Urinary bladder (tissue), 4 donors: ENCODE data around the gene C11orf52. TPM values are rescaled to one million over a fixed set of nuclear protein-coding genes. Genes with fewer than 3 reads are reported as not detected.

Source experiments
- DNase-seq: peaks from one replicate; pipeline ENCODE4 v3.0.0-alpha.2; 2015; ENCODE audit errors: extremely low spot score
- H3K27ac ChIP-seq: one replicate; pipeline ENCODE4 v1.5.1; 2013; ENCODE audit warnings: low read depth, mild to moderate bottlenecking, moderate library complexity
- H3K36me3 ChIP-seq: one replicate; pipeline ENCODE4 v1.6.1; 2013; ENCODE audit warnings: mild to moderate bottlenecking, moderate library complexity; ENCODE audit not compliant: insufficient read depth
- H3K4me1 ChIP-seq: one replicate; pipeline ENCODE4 v1.6.1; 2013; ENCODE audit warnings: mild to moderate bottlenecking, moderate library complexity; ENCODE audit not compliant: insufficient read depth
- H3K4me3 ChIP-seq: one replicate; pipeline ENCODE4 v1.5.1; 2013; ENCODE audit warnings: low read depth, low read length
- WGBS: extraction: QIAGEN DNeasy Blood & Tissue Kit; methylation state at CpG from one replicate; pipeline ENCODE4 v1.1.7; 2013; 5-methylcytosine and 5-hydroxymethylcytosine counted together
- polyA plus RNA-seq: library from polyadenylated mRNA; stranded (reverse); fragments of 200-250 nt; gene quantifications from one replicate; pipeline ENCODE4 v1.2.3, GENCODE V29; 2013
- total RNA-seq: library from RNA; depleted of rRNA; stranded (reverse); fragments of >200 nt; gene quantifications from one replicate; pipeline ENCODE4 v1.2.3, GENCODE V29; 2014
- donor health status: healthy with polysubstance abuse.
- donor health status: healthy.

Gene C11orf52
- total and polyA plus RNA-seq, 2 donors = 2.4 to 2.7 TPM

DNA sequence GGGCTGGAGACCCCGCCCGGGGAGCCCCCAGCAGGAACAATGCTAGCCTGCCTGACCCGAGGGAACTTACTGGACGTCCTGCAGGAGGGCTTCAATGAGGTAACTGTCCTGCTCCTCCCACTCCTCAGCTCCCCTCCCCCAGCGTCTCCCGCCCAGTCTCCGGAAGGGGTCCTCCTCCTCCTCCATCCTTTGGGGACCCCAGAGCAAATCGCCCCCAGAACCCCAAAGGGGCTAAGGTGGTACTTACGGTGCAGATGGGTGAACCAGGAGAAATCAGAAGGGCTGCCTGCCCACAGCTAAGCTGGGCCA, 18.7 kb downstream of the C11orf52 start:
- H3K27ac ChIP-seq = peak overlapping the region; percentile 76
- peaks cover 5% of the 10 kb centered on the region for H3K4me1 ChIP-seq
- DNase-seq = no peak
- no peaks in the 10 kb centered on the region for H3K36me3 ChIP-seq
- WGBS = 6% methylated on average over 9 of the region's 9 CpGs
- peak overlapping the region; percentile 81 for H3K4me3 ChIP-seq

DNA sequence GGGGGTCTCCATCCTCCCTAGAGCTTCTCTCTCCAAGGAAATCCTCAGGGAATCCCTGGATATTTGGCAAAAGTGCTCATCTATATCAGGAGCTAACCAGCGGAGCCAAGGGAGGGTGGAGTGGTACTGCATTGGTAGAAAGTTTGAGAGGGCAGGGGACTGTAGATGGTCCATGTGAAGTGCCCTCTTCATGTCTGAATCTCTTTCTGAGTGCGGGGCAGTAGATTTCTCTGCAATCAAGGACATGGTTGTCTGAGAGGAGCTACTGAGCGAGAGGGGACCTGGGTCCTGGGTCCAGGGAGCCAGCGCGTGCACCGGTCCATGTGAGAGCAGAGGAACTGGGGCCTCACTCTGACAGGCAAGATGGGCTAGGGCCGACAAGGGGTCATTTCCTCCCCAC, 19.1 kb downstream of the C11orf52 start:
- H3K36me3 ChIP-seq = no peaks in the 10 kb centered on the region
- peak overlapping the region; percentile 81 for H3K4me3 ChIP-seq
- peak overlapping the region; percentile 76 for H3K27ac ChIP-seq
- H3K4me1 ChIP-seq = peaks cover 5% of the 10 kb centered on the region
- WGBS = 53% methylated on average over 7 of the region's 7 CpGs
- no peak for DNase-seq

- H3K27ac ChIP-seq = peak overlapping the region; percentile 45
- DNase-seq = no peak
- H3K4me1 ChIP-seq = peaks cover 5% of the 10 kb centered on the region
- H3K4me3 ChIP-seq = no peak overlapping the region
- WGBS = 26% methylated on average over 7 of the region's 7 CpGs
- no peaks in the 10 kb centered on the region for H3K36me3 ChIP-seq
Measured at GRCh38 chr11:111938687-111939160, 20.0 kb downstream of the C11orf52 start.

DNA sequence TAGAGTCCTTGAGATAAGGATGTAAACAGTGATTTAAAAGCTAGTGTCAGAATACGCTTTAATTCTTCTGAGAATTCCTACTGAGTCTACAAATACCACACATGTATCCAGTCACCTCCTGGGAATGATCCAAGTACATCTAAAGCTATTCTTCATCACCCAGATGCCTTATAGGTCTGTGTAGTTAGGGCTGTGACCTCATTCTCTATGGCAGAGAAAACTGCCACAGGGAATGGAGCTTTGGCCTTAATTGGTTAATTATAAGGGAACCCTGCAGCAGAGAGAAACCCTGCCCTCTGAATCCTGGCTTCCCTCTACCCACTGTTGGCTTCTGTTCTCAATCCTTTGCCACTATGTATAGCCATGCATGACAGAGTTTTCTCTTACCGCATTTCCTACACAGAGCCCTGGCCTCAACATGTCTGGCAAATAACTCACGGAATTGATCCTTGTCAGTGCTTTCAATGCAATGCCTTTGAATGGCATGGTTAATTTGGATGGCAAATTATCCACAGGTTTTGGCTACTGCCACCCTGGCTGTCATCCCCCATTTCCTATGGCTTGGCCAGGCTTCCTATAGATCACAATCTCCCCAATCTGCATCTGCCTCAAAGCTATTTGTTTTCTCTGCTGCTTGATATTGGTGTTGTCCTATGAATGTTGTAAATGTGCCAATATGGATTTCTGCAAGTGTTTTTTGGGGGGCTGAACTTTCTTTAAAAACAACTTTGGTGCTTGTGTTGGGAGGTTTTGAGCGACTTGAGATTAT, 21.3 kb downstream of the C11orf52 start:
- no peak overlapping the region for H3K27ac ChIP-seq
- no peaks in the 10 kb centered on the region for H3K36me3 ChIP-seq
- no peak for DNase-seq
- WGBS = 78% methylated on average over 4 of the region's 4 CpGs
- H3K4me1 ChIP-seq = peaks cover 4% of the 10 kb centered on the region
- H3K4me3 ChIP-seq = no peak overlapping the region

- H3K27ac ChIP-seq = no peak overlapping the region
- H3K36me3 ChIP-seq = no peaks in the 10 kb centered on the region
- no peak overlapping the region for H3K4me3 ChIP-seq
- H3K4me1 ChIP-seq = peaks cover 3% of the 10 kb centered on the region
- DNase-seq = no peak
- WGBS = 81% methylated on average over 5 of the region's 5 CpGs
Measured at GRCh38 chr11:111941963-111942362, 23.2 kb downstream of the C11orf52 start.

DNA sequence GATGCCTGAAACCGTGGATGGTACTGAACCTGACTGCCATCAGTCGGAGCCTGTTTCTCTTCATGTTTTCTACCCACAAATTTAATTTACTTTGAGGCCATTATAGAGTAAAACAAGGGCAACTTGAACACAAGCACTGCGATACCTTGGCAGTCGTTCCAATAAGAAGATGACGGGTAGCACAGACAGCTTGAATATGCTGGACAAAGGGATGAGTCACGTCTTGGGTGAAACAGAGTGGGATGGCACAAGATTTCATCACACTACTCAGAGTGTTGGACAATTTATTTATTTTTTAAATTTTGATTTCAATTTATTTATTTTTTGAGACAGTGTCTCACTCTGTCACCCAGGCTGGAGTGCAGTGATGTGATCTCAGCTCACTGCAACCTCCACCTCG, 24.1 kb downstream of the C11orf52 start:
- Histone ChIP-seq H3K36me3 (no peaks in the 10 kb centered on the region), H3K4me1 (no peaks in the 10 kb centered on the region), H3K4me3 (no peak overlapping the region), H3K27ac (no peak overlapping the region)
- 94% methylated on average over 7 of the region's 7 CpGs for WGBS
- no peak for DNase-seq

DNA sequence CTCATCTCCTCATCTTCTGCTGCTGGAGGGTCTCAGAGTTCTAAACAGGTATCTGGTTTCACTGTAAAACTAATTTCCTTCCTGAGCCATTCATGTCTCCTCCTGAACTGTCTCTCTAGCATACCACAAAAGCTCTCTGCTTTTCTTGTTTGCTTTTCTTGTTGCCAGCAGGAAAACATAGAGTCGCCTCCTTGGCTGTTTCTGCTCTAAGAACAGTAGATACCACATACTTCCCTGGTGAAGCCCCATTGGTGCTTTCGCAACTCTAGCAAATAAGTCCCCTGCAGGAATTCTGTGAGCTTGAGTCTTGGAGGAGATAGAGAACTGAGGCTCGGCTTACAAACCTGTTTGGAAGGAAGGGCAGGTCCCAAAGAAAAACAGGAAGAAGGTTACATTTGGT, 25.4 kb downstream of the C11orf52 start:
- no peaks in the 10 kb centered on the region for H3K4me1 ChIP-seq

DNA sequence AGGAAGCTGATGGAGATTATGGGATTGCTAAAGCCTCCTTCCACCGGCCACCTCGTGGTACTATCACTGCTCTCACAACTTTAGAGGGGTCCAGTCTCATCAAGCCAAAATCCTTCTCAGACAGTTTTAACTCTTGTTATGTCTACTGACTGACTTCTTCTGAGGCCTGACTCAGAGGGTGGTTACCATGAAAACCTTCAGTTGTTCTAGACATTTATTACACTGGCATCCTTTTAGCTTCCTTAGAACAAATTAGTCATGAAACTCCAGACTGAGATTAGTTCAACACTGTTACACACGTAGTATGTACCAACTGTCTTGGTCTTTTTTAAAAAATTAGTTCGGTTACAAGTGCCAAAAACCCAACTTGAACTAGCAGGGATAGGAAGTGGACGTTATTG, 25.9 kb downstream of the C11orf52 start:
- Histone ChIP-seq H3K27ac (peak overlapping the region; percentile 55), H3K4me1 (no peaks in the 10 kb centered on the region), H3K36me3 (no peaks in the 10 kb centered on the region), H3K4me3 (no peak overlapping the region)
- DNase-seq = no peak
- 57% methylated on average over 5 of the region's 5 CpGs for WGBS

More for the DNA sequence above, 25.4 kb downstream of the C11orf52 start:
- 65% methylated on average over 3 of the region's 3 CpGs for WGBS
- H3K36me3 ChIP-seq = no peaks in the 10 kb centered on the region
- H3K4me3 ChIP-seq = no peak overlapping the region
- DNase-seq = no peak
- no peak overlapping the region for H3K27ac ChIP-seq

DNA sequence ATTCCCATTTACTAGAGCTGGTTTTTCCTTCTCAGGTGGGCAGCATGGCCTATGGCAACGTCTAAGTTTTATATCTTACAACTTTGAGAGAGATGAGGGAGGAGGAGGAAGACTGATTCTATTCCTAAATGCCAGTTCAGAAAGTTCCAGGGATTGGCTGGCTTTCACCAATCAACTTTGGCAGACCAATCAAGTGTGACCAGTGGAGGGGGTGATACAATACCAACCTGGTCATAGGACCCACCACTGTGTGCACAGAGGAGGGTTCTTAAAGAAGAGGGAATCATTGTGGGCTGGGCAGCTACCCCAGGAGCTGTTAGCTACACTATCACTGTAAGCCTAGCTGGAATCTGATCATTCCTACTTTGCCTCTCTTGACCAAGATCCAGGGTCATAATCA, 26.5 kb downstream of the C11orf52 start:
- WGBS = 69% methylated on average over 1 of the region's 1 CpG
- Histone ChIP-seq H3K4me3 (no peak overlapping the region), H3K27ac (peak overlapping the region; percentile 44), H3K36me3 (no peaks in the 10 kb centered on the region), H3K4me1 (no peaks in the 10 kb centered on the region)
- DNase-seq = no peak

- WGBS = 79% methylated on average over 3 of the region's 3 CpGs
- Histone ChIP-seq H3K4me1 (no peaks in the 10 kb centered on the region), H3K4me3 (no peak overlapping the region), H3K36me3 (no peaks in the 10 kb centered on the region), H3K27ac (no peak overlapping the region)
- DNase-seq = no peak
Measured at GRCh38 chr11:111946499-111946898, 27.8 kb downstream of the C11orf52 start.

DNA sequence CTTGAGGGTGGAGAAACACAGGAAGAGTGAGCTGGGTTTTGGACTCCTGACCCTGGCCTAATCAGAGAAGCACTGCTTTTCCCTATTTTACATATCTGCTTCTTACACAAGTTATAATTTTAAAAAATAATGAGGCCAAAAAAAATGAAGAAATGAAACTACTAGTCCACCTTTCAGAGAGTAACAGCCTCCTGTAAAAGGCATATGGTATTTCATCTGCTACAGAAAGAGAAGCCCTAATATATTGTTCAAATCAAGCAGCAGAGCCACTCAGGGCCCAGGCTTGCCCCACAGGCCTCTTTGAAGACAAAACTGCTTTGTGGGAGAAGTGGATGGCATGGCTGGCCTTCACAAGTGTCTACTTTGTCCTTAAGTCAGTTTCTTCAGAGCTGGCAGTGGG, 28.4 kb downstream of the C11orf52 start:
- Histone ChIP-seq H3K4me3 (no peak overlapping the region), H3K27ac (no peak overlapping the region), H3K36me3 (no peaks in the 10 kb centered on the region), H3K4me1 (no peaks in the 10 kb centered on the region)
- DNase-seq = no peak

- 51% methylated on average over 7 of the region's 7 CpGs for WGBS
- no peak for DNase-seq
Measured at GRCh38 chr11:111949519-111950426, 31.1 kb downstream of the C11orf52 start.

DNA sequence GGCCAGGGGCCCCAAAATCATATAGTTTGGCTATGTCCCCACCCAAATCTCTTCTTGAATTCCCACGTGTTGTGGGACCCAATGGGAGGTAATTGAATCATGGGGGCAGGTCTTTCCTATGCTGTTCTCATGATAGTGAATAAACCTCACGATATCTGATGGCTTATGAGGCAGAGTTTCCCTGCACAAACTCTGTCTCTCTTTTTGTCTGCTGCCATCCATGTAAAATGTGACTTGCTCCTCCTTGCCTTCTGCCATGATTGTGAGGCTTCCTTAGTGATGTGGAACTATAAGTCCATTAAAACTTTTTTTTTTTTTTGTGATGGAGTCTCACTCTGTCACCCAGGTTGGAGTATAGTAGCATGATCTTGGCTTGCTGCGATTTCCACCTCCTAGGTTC, 32.9 kb downstream of the C11orf52 start:
- no peak for DNase-seq
- Histone ChIP-seq H3K27ac (no peak overlapping the region), H3K36me3 (no peaks in the 10 kb centered on the region), H3K4me1 (no peaks in the 10 kb centered on the region), H3K4me3 (no peak overlapping the region)
- 97% methylated on average over 3 of the region's 3 CpGs for WGBS

More at GRCh38 chr11:111949519-111950426, 31.1 kb downstream of the C11orf52 start:
- Histone ChIP-seq H3K4me1 (no peaks in the 10 kb centered on the region), H3K4me3 (no peak overlapping the region), H3K36me3 (no peaks in the 10 kb centered on the region), H3K27ac (no peak overlapping the region)

- WGBS = 96% methylated on average over 4 of the region's 4 CpGs
- DNase-seq = no peak
- H3K36me3 ChIP-seq = no peaks in the 10 kb centered on the region
Measured at GRCh38 chr11:111954154-111954553, 35.4 kb downstream of the C11orf52 start.

More at GRCh38 chr11:111954154-111954553, 35.4 kb downstream of the C11orf52 start:
- Histone ChIP-seq H3K4me3 (no peak overlapping the region), H3K27ac (no peak overlapping the region), H3K4me1 (no peaks in the 10 kb centered on the region)
